Osteocyte (in vitro differentiated cells): Measurements from ENCODE around the gene PTGES3L. TPM values are rescaled to one million over a fixed set of nuclear protein-coding genes. Genes with fewer than 3 reads are reported as not detected.
"Not testable (repeated sequence)": the region's sequence is repeated elsewhere in the genome, so short reads cannot be mapped to it uniquely, and the experiment has no call there.

Experiments used
- DNase-seq: peaks from one replicate; pipeline ENCODE4 v3.0.0; 2021; ENCODE audit warnings: mixed read lengths; ENCODE audit not compliant: unreplicated experiment; ENCODE audit errors: extremely low spot score
- H3K27ac Mint-ChIP-seq: one replicate; pipeline ENCODE4 v1.8.0; 2021; ENCODE audit warnings: mild to moderate bottlenecking, mixed read lengths; ENCODE audit not compliant: unreplicated experiment
- H3K27me3 Mint-ChIP-seq: one replicate; pipeline ENCODE4 v1.8.0; 2021; ENCODE audit warnings: mixed read lengths; ENCODE audit not compliant: unreplicated experiment
- H3K36me3 Mint-ChIP-seq: one replicate; pipeline ENCODE4 v1.8.0; 2021; ENCODE audit warnings: mixed read lengths; ENCODE audit not compliant: unreplicated experiment
- H3K4me1 Mint-ChIP-seq: one replicate; pipeline ENCODE4 v1.8.0; 2021; ENCODE audit warnings: mixed read lengths; ENCODE audit not compliant: unreplicated experiment
- H3K4me3 Mint-ChIP-seq: one replicate; pipeline ENCODE4 v1.8.0; 2021; ENCODE audit warnings: mild to moderate bottlenecking, moderate library complexity, mixed read lengths; ENCODE audit not compliant: unreplicated experiment
- H3K9me3 Mint-ChIP-seq: one replicate; pipeline ENCODE4 v1.8.0; 2021; ENCODE audit warnings: mixed read lengths; ENCODE audit not compliant: unreplicated experiment
- total RNA-seq: library from RNA; stranded (reverse); gene quantifications from 2 replicates; pipeline ENCODE4 v1.2.1, GENCODE V29; 2021
- TF ChIP-seq, protein P1 (sequence below): fragments of 200-600 bp; sonication (generic); IDR thresholded peaks from 2 replicates; pipeline ENCODE4 v1.5.0; 2021; ENCODE audit warnings: antibody characterized with exemption, mild to moderate bottlenecking, moderate library complexity

PTGES3L gene
- total RNA-seq, 1 donor from 2014 or later: 0.35 TPM

DNA sequence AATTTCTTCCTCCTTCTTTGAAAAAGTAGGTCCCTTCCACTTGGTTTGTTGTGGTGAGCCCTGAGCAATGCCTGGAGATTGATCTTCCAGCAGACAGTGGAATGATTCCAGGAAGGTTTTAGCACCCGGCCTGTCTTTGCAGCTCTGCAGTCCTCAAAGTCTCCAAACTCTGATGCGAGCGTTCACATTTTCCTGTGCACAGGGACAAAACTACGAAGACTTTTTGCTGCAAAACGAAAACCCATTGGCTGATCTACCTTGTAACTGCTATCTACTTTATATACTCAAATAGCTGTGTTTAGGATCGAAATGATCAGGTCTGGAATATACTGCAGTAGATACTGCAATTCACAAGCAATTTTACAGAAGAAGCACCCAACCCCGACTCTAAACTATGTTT is 57.6 kb downstream of the PTGES3L start:
- Mint-ChIP-seq H3K9me3 (no peaks in the 10 kb centered on the region), H3K27me3 (peaks cover 5% of the 10 kb centered on the region), H3K36me3 (no peaks in the 10 kb centered on the region), H3K4me1 (peaks cover 23% of the 10 kb centered on the region), H3K27ac (no peak overlapping the region), H3K4me3 (no peak overlapping the region)
- DNase-seq: no peak
- TF ChIP-seq, protein P1, sequence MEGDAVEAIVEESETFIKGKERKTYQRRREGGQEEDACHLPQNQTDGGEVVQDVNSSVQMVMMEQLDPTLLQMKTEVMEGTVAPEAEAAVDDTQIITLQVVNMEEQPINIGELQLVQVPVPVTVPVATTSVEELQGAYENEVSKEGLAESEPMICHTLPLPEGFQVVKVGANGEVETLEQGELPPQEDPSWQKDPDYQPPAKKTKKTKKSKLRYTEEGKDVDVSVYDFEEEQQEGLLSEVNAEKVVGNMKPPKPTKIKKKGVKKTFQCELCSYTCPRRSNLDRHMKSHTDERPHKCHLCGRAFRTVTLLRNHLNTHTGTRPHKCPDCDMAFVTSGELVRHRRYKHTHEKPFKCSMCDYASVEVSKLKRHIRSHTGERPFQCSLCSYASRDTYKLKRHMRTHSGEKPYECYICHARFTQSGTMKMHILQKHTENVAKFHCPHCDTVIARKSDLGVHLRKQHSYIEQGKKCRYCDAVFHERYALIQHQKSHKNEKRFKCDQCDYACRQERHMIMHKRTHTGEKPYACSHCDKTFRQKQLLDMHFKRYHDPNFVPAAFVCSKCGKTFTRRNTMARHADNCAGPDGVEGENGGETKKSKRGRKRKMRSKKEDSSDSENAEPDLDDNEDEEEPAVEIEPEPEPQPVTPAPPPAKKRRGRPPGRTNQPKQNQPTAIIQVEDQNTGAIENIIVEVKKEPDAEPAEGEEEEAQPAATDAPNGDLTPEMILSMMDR: no peak

DNA sequence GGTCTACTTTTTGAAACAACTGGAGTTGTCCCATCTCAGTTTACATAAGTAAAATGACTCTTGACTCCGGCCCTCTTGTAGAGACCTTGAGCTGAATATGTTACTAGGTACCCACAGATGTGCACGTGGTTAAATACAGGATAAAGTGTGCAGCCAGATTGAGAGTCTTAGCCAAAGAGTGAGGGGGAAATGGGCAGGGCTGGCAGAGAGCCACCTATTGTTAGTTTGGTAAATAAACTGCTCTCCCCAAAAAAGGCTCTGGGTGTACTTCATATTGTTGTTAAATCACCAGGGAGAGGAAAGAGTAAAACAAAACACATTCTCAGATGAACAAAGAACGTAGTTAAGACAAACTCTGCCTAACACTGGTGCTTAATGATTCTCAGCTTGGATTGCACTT is 59.0 kb downstream of the PTGES3L start:
- Mint-ChIP-seq H3K27ac (no peak overlapping the region), H3K27me3 (peaks cover 5% of the 10 kb centered on the region), H3K4me1 (peaks cover 23% of the 10 kb centered on the region), H3K9me3 (no peaks in the 10 kb centered on the region), H3K36me3 (no peaks in the 10 kb centered on the region), H3K4me3 (no peak overlapping the region)
- TF ChIP-seq, protein P1: no peak
- no peak for DNase-seq

DNA sequence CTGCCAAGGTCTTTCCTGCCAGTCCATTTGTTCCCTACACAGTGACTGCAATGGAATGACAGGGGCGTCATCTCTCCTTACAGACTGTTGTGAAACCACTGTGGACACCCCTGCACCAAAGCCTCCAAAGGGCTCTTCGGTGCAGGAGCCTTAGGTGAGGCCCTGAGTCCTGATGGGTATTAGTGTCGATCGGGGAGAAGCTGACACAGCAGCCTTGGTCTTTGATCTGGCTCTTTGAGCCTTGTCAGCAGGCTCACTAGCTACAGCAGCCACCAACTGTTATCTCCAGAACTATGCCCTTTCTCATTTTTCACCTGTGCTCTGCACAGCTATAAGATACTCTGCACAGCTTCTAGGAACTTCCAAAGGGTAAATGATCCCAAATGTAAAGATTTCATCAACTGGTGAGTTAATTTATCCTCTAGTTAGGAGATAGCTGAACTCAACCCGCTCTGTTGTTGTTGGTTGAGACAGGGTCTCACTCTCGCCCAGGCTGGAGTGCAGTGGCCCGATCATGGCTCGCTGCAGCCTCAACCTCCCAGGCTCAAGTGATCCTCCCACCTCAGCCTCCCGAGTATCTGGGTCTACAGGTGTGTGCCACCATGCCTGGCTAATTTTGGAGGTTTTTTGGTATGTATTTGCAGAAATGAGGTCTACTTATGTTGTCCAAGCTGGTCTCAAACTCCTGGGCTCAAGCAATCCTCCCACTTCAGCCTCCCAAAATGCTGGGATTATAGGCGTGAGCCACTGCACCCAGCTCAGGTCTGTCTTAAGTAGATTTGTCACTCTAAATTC is 59.6 kb downstream of the PTGES3L start:
- Mint-ChIP-seq H3K9me3 (no peaks in the 10 kb centered on the region), H3K4me3 (no peak overlapping the region), H3K27me3 (peaks cover 5% of the 10 kb centered on the region), H3K36me3 (no peaks in the 10 kb centered on the region), H3K27ac (no peak overlapping the region), H3K4me1 (peaks cover 23% of the 10 kb centered on the region)
- DNase-seq: no peak
- TF ChIP-seq, protein P1: no peak

DNA sequence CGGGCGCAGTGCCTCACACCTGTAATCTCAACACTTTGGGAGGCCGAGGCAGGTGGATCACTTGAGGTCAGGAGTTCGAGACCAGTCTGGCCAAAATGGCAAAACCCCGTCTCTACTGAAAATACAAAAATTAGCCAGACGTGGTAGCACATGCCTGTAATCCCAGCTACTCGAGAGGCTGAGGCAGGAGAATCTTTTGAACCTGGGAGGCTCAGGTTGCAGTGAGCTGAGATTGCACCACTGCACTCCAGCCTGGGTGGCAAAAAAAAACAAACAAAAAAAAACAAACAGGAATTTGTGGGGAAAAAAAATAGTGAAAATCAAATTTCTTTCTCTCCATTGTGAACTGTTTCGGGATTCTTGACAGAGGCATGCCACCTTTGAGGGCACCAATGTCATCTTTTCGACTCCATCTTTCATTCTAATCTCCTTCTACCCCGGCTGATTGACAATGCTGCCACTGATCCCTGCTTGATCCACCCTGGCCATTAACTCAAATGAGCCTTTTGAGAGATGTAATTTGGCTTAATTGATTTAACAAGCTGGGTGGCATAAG is 60.3 kb downstream of the PTGES3L start:
- not testable (repeated sequence) for H3K36me3 Mint-ChIP-seq, H3K9me3 Mint-ChIP-seq, H3K27ac Mint-ChIP-seq, H3K27me3 Mint-ChIP-seq, DNase-seq, H3K4me3 Mint-ChIP-seq
- peaks cover 19% of the 10 kb centered on the region for H3K4me1 Mint-ChIP-seq

DNA sequence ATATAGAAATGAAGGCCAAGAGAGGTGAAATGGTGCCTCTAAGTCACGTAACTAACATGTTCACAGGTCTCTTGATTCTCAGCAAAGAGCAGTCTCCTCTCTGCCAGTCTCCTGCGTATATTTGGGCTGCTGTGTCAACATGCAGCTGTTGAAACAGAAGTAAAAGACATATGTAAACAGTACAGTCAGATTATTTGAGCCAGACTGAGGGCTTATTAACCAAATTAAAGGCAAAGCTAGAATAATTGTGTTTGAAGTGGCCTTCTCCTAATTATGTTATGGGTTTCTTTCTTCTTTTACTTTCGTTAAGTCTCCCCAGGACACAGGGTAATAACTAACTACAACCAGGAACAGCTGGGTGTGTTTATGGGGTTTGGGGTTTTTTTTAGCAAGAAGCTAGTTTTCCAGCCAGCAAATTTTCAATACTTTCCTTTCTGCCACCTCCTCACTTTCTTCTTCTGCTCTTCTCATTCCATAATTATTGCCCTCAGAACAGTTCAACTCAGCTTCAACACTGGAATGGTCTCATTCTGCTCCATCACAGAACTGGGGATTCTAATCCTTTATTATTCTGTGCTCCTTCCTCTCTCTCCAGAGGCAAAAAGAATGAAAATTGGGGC is 60.9 kb downstream of the PTGES3L start:
- H3K9me3 Mint-ChIP-seq: no peaks in the 10 kb centered on the region
- no peak overlapping the region for H3K4me3 Mint-ChIP-seq
- no peak overlapping the region for H3K27ac Mint-ChIP-seq
- H3K27me3 Mint-ChIP-seq: peaks cover 5% of the 10 kb centered on the region
- H3K4me1 Mint-ChIP-seq: peaks cover 18% of the 10 kb centered on the region
- TF ChIP-seq, protein P1: no peak
- H3K36me3 Mint-ChIP-seq: no peaks in the 10 kb centered on the region
- DNase-seq: no peak

Other genes with a start within 250 kb of the PTGES3L start
- gene EZH1, start 235.0 kb downstream of the PTGES3L start, total RNA-seq: 44.8 and 47.6 TPM in 2 replicates
- gene RAMP2, start 218.9 kb downstream of the PTGES3L start, total RNA-seq: 1.6 and 2.4 TPM in 2 replicates
- 63.9 and 66.1 TPM in 2 replicates for gene VPS25, start 206.6 kb downstream of the PTGES3L start, total RNA-seq
- 0.16 TPM in 2 replicates for gene WNK4, start 199.5 kb downstream of the PTGES3L start, total RNA-seq
- gene COA3, start 181.4 kb downstream of the PTGES3L start, total RNA-seq: 51.2 and 51.5 TPM in 2 replicates
- 0.31 and 0.51 TPM in 2 replicates for gene CNTD1, start 181.2 kb downstream of the PTGES3L start, total RNA-seq
- 68.1 and 69.1 TPM in 2 replicates for gene BECN1, start 155.8 kb downstream of the PTGES3L start, total RNA-seq
- 111 and 121 TPM in 2 replicates for gene PSME3, start 146.7 kb downstream of the PTGES3L start, total RNA-seq
- 1.8 and 2.2 TPM in 2 replicates for gene AOC2, start 135.5 kb downstream of the PTGES3L start, total RNA-seq
- gene AOC3, start 128.9 kb downstream of the PTGES3L start, total RNA-seq: 1.1 and 1.3 TPM in 2 replicates
- not detected in 2 replicates for gene G6PC1, start 79.3 kb downstream of the PTGES3L start, total RNA-seq
- 44.5 and 50.6 TPM in 2 replicates for gene AARSD1, start 15.6 kb downstream of the PTGES3L start, total RNA-seq
- 11.7 and 12.5 TPM in 2 replicates for gene RUNDC1, start 485 bp upstream of the PTGES3L start, total RNA-seq
- gene RPL27, start 18.3 kb upstream of the PTGES3L start, total RNA-seq: 956 and 1,010 TPM in 2 replicates
- 34.4 and 41.6 TPM in 2 replicates for gene IFI35, start 26.7 kb upstream of the PTGES3L start, total RNA-seq
- 439 and 505 TPM in 2 replicates for gene VAT1, start 42.3 kb upstream of the PTGES3L start, total RNA-seq
- gene RND2, start 45.2 kb upstream of the PTGES3L start, total RNA-seq: 0.91 and 1.5 TPM in 2 replicates
- 6.8 and 7.3 TPM in 2 replicates for gene BRCA1, start 145.3 kb upstream of the PTGES3L start, total RNA-seq
- gene NBR1, start 191.1 kb upstream of the PTGES3L start, total RNA-seq: 102 and 104 TPM in 2 replicates
- gene TMEM106A, start 231.8 kb upstream of the PTGES3L start, total RNA-seq: 7.2 and 9.0 TPM in 2 replicates
- not detected in 2 replicates for gene CCDC200, start 248.5 kb upstream of the PTGES3L start, total RNA-seq